Neural cell (in vitro differentiated cells): ENCODE measurements around the gene NRXN2.

ENCODE experiments used
- CTCF ChIP-seq: fragments of 450-650 bp; IDR thresholded peaks from 2 replicates; pipeline ENCODE4 v1.5.1; 2014; ENCODE audit warnings: antibody characterized with exemption, mild to moderate bottlenecking, moderate library complexity; ENCODE audit not compliant: poor library complexity, severe bottlenecking
- EP300 ChIP-seq: fragments of 450-650 bp; conservative IDR thresholded peaks from 2 replicates; pipeline ENCODE4 v1.6.1; 2014; ENCODE audit warnings: antibody characterized with exemption, mild to moderate bottlenecking, moderate library complexity; ENCODE audit not compliant: poor library complexity, severe bottlenecking
- MXI1 ChIP-seq: fragments of 450-650 bp; conservative IDR thresholded peaks from 2 replicates; pipeline ENCODE4 v1.6.1; 2014; ENCODE audit warnings: antibody characterized with exemption, mild to moderate bottlenecking; ENCODE audit not compliant: poor library complexity, severe bottlenecking
- TAF1 ChIP-seq: IDR thresholded peaks from 2 replicates; pipeline ENCODE4 v1.6.1; 2012; ENCODE audit warnings: low read depth
- TF ChIP-seq, protein P1 (sequence below): IDR thresholded peaks from 2 replicates; pipeline ENCODE4 v1.6.1; 2012; ENCODE audit warnings: borderline replicate concordance

DNA sequence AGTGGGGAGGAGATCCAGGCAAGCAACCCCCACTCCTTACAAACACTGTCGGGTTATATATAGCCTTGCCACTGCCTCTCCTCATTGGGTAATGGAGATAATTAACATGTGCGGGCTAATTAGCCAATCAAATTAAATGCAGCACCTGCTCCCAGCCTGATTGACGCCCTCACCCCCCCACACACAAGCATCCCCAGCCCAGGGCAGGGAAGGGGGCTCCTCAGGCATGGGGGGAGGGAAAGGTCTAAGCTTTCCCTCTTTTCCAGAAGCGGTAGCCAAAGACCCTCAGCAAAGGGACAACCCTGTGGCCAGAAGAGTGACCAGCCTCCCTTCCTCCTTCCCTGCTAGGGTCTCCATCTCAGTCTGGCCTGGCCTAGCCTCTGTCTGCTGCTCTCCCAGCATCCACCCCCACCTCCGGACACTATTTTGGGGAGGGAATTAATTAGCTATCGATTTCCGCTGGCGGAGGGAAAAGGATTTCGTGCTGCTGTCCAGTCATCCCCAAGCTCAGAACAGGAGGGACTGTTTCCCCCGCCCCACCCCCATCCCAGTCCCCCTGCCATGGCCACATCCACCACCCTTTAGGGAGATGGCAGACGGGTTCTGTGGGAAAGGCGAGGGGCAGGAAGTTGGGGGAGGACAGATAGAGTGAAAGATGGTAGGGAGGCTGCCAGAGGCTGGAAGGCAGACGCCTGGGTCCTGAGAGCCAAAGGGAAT, 7.1 kb downstream of the NRXN2 start:
- no peak for TF ChIP-seq CTCF
- TF ChIP-seq MXI1 = no peak
- TF ChIP-seq, protein P1, sequence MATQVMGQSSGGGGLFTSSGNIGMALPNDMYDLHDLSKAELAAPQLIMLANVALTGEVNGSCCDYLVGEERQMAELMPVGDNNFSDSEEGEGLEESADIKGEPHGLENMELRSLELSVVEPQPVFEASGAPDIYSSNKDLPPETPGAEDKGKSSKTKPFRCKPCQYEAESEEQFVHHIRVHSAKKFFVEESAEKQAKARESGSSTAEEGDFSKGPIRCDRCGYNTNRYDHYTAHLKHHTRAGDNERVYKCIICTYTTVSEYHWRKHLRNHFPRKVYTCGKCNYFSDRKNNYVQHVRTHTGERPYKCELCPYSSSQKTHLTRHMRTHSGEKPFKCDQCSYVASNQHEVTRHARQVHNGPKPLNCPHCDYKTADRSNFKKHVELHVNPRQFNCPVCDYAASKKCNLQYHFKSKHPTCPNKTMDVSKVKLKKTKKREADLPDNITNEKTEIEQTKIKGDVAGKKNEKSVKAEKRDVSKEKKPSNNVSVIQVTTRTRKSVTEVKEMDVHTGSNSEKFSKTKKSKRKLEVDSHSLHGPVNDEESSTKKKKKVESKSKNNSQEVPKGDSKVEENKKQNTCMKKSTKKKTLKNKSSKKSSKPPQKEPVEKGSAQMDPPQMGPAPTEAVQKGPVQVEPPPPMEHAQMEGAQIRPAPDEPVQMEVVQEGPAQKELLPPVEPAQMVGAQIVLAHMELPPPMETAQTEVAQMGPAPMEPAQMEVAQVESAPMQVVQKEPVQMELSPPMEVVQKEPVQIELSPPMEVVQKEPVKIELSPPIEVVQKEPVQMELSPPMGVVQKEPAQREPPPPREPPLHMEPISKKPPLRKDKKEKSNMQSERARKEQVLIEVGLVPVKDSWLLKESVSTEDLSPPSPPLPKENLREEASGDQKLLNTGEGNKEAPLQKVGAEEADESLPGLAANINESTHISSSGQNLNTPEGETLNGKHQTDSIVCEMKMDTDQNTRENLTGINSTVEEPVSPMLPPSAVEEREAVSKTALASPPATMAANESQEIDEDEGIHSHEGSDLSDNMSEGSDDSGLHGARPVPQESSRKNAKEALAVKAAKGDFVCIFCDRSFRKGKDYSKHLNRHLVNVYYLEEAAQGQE = no peak
- no peak for TF ChIP-seq TAF1
- no peak for TF ChIP-seq EP300
